SIG-M5 treated with dmso at 0.1 percent for 504 hours (cell line): ENCODE results near the gene NF1.
"Not testable (repeated sequence)": the region's sequence is repeated elsewhere in the genome, so short reads cannot be mapped to it uniquely, and the experiment has no call there.

ENCODE experiments used
- DNase-seq: peaks from one replicate; lab custom pipeline; 2025; ENCODE audit not compliant: unreplicated experiment; lab: John Stamatoyannopoulos, UW

NF1 gene

DNA sequence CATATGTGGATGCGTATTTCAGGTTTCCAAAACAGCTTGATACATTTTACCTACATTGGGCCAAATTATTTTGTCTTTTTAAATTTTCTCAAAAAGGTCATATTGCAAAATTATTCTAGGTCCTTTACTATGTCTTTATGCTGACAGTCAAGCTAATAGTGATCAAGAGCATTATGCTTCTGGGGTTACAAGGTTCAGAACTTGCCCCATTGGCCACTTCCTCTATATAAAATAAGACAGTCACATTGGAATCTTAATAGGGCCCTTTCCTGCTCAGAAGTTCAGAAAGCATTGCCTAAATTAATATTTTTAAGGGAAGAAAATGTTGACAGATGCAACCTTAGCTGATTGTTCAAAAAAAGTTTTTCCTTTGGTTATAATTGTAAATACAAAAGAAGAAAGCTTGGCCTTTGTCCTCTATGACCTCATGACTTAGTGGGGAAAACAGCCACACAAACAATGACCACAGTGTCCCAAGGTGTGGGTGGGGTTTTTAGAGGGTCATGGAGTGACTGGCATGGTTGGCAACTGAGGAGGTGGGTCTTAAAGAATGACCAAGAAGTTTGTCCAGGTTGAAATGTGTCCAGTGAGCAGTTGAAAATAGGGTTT lies 284.9 kb downstream of the NF1 start:
- DNase-seq = no peak

GRCh38 chr17:31381165-31381668 lies 286.4 kb downstream of the NF1 start:
- DNase-seq = no peak

DNA sequence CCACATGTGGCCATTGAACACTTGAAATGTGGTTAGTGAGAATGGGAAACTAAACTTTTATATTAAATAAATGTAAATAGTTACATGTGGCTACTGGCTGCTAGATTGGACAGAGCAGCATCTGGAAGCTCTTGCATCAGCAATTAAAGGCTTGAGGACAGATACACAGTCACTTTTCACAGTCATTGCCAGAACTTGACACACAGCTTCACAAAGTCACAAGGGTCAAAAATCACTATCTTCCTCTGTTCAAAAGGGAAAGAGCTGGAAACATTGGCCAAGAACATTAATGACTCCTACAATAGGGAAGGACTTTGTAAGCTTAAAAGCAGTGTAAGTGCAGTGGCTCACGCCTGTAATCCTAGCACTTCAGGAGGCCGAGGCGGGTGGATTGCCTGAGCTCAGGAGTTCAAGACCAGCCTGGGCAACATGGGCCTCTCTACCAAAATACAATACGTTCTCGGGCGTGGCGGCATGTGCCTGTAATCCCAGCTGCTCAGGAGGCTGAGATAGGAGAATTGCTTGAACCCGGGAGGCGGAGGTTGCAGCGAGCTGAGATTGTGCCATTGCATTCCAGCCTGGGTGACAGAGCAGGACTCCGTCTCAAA lies 288.0 kb downstream of the NF1 start:
- DNase-seq = not testable (repeated sequence)

DNA sequence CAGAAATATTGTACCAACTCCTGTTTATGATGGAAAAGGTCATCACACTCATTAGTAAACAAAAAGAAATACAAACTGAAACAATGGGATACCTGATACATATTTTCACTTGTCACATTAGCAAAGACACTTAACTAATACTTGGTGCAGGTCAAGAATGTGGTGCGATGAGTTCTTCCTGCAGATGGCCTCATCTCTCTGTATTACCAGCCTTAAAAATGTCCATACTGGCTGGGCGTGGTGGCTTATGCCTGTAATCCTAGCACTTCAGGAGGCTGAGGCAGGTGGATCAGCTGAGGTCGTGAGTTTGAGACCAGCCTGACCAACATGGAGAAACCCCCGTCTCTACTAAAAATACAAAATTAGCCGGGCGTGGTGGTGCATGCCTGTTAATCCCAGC lies 288.7 kb downstream of the NF1 start:
- not testable (repeated sequence) for DNase-seq

DNA sequence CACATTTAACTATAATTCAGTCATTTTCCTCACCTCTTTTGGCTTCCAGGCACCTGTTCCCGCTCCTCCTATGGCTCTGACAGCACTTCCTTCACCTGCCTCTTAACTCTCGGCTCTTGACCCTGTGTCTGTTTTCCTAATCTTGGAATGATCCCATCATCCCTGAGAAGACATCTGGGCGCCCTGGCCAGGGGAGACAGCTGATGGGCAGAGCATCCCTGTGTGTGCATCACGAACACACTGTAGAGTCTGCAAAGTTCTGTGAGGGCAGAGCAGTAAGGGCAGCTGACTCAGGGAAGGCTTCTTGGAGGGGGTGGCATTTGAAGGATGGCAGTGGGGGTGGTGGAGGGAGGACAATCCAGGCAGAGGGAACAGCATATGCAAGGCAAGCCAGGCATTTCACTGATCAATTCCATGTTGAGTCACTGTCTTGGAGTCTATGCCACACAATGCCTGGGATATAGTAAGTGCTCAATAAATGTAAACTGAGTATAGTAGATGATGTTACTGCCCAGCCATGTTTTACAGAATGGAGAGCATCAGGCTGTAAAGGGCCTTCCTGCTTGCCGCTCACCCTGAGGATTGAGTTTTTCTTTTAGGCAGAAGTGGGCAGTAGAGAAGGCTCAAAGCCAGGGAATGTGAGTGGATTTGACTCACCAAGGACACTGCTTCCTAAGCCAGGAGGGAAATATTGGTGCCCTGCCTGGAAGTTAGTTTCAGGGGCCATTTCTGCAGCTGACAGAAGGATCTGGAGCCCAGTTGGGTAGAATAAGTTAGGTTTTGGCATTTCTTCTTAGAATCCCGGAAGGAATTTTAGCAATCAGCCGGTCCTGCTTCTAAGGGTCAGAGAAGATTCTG lies 290.9 kb downstream of the NF1 start:
- DNase-seq = no peak

GRCh38 chr17:31386542-31387075 lies 291.8 kb downstream of the NF1 start:
- DNase-seq = no peak

DNA sequence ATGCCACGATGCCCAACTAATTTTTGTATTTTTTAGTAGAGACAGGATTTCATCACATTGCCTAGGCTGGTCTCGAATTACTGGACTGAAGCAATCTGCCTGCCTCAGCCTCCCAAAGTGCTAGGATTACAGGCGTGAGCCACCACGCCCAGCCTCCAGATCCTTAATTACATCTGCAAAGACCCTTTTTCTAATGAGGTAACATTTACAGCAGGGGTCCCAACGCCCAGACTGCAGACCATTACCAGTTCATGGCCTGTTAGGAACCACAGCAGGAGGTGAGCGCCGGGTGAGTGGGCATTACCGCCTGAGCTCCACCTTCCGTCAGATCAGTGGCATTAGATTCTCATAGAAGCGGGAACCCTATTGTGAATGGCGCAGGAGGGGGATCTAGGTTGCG lies 292.7 kb downstream of the NF1 start:
- no peak for DNase-seq

GRCh38 chr17:31388351-31388750 lies 293.6 kb downstream of the NF1 start:
- no peak for DNase-seq

DNA sequence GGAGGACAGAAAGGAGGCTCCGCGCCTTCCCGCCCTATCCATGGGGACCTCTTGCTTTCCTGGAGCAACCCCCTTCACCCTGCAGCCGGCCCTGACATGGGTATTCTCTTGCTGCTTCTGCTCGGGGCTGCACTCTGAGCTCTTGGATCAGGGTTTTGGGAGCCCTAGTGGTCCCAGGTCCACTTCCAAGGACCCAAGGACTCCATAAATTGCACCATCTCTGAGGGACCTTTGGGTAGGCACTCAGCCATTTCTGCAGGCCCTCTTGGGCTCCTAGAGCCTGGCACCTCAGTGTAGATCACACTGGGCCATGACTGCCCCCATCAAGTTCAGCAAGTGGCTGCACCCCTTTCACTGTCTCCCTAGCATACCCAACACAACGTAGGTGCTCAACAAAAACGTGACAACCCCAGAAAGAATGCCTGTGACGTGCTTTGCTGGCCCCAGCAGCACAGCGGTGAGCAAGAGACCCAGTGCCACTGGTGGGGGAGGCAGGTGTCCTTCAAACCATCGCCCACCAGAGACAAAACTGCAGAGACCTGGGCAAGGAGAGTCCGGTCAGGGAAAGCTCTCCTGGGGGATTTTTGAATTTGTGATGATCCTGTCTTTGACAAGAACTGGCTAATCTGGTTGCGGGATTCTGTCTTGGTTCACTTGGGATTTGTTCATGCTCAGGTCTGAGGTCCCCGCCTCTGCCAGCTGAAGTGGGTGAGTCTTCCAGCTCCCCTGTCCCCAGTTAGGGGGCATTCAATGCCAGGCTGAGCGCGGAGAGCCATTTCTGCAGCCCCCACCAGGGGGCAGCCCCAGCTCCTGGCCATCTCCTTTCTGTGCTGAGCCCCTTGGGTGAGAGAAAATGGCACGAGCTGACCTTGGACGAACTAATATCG lies 294.2 kb downstream of the NF1 start:
- DNase-seq = no peak

DNA sequence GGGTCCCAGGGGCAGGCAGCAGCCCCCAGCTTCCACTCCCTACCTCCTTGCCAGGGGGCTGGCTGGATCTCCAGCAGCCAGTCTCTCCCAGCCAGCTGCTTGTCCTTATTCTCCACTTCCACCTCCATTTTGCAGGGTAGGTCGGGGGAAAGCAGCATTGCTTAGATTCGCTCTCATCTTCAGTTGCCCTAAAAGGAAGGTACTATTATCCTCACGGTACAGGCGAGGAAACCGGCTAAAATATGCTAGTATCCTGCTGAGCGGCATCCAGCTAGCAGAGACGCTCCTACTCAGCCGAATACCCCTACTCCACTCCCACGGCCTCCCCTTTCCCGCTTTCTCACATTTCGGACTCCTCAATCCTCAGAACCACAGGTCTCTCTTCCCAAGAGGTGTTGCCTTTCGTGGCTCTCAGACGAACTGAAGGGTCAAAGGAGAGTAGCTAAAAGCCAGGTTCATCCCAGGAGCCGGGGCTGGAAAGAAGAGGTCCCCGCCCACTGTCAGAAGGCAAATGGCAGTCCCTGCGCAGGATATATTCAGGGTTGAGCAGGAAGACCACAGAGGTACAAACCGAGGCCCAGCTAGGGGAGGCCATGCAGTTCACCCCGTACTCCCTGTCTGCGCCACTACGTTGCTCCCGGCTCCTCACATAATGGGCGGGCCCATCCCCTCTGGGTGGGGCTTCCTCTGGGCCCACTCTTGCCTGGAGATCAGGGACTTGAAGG lies 295.0 kb downstream of the NF1 start:
- DNase-seq = no peak

DNA sequence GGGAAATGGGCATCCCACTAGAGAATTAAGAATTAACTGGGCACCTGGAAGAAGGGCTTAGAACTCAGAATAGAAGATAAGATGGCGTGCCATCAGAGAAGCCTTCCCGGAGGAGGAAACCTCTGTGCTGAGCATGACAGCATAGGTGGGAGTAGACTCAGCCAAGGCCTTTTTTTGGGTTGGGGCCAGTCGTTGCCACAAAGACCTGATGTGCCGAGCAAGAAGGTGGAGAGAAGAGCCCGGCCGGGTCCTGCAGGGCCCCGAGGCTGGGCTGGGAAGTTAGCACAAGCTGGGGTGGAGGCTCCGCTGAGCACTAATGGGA lies 295.6 kb downstream of the NF1 start:
- no peak for DNase-seq

- DNase-seq = no peak
Observed at GRCh38 chr17:31390748-31391495, 296.1 kb downstream of the NF1 start.

DNA sequence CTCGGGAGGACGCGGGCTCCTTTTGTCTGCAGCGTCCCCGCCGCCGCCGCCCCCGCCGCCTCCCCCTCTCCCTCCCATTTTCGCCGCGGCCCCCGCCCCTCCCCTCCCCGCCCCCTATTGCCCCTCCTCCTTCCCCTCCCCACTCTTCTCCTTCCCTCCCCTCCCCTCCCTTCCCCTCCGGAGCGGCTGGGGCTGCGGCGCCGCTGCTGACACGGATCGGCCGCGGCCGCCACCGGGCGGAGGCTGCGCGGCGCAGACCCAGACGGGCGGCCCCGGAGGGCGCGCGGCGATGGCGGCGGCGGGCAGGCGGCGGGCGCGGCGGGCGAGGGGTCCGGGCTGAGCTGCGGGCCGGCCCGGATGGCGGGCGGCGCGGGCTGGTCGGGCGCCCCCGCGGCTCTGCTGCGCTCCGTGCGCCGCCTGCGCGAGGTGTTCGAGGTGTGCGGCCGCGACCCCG lies 296.7 kb downstream of the NF1 start, which contains the start of gene RAB11FIP4:
TSS of gene RAB11FIP4 (plus strand) at position 180 of the 454 bp plus-strand sequence. CDS start at position 358, 178 bp downstream.
- no peak for DNase-seq

GRCh38 chr17:31392002-31392855 lies 297.5 kb downstream of the NF1 start:
- no peak for DNase-seq

DNA sequence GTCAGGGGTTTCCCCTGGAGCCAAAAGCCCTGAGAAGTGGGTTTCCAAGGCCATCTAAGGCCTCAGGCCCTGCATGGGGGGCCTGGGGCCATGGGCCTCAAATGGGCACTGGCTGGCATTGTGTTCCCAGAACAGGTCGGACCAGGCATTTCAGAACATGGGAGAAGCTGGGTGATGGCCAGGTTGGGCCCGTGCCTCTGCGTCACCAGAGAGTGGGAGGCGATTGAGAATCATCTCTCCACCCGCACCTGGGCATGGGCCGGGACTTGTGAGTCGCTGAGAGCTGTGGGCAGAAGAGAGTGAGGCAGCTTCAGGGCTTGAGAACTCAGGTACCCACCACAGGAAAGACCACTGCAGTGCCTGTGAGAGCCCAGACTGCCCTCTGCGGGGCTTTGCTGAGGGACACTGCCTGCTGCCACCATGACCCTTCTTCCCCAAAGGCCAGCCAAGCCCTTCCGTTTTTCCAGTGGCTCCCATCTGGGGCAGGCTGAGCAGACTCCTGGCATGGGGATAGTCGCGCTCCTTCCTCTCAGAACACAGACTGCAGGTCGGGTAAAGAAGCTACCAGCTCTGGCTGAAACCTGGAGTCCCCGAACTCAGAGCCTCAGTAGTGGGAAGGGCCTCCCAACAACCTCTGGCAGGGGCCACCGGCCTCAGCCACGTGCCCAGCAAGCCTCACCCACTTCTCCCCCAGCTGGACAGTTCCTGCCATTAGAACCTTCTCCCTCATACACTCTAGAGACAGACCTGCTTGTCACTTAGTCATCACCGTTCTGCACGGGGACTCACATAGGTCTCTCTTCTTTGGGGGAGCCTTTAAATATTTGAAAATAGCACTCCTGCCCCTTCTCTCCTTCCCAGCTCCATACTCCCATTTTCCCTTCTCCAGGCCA lies 298.3 kb downstream of the NF1 start:
- no peak for DNase-seq

DNA sequence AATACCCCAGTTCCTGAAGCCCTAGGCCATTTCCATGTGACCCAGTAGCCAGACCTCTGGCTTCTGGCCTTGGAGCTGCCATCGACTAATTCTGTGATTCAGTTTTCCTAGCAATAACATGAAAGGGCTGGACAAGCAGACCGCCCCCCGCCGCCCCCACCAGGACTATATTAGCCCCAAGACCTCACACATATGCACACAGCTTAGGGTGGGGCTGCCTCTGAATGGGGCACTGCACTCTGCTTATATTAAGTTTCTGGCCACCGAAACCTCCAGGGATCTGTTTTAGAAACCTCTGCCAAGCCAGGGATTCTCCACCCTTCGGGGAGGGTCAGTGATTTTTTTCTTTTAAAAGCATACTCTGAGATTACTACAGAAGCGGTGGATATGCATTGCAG lies 299.0 kb downstream of the NF1 start:
- DNase-seq = no peak

GRCh38 chr17:31394544-31394943 lies 299.8 kb downstream of the NF1 start:
- DNase-seq = peak; percentile 52
